Activated CD4-positive, alpha-beta memory T cell treated with anti-CD3 and anti-CD28 coated beads for 36 hours (primary cell): ENCODE results near the gene MET. TPM values are rescaled to one million over a fixed set of nuclear protein-coding genes. Genes with fewer than 3 reads are reported as not detected.

Experiments used
- CTCF ChIA-PET: fragments of 350-600 bp; sonication (Branson Sonifier 250); formaldehyde crosslinking; loops from one replicate; lab custom pipeline; 2021; ENCODE audit warnings: antibody characterized with exemption, inconsistent platforms; lab: Charles Lee
- POLR2A ChIA-PET: fragments of 350-600 bp; sonication (Branson Sonifier 250); formaldehyde crosslinking; loops from one replicate; lab custom pipeline; 2021; ENCODE audit warnings: antibody characterized with exemption; lab: Charles Lee
- DNase-seq: peaks from one replicate; pipeline ENCODE4 v3.0.0-alpha.2; 2020
- H3K27ac Mint-ChIP-seq: one replicate; pipeline ENCODE4 v1.8.0; 2021; ENCODE audit warnings: mixed read lengths
- H3K27me3 Mint-ChIP-seq: one replicate; pipeline ENCODE4 v1.8.0; 2021; ENCODE audit warnings: mixed read lengths
- H3K36me3 Mint-ChIP-seq: one replicate; pipeline ENCODE4 v1.8.0; 2021; ENCODE audit warnings: mixed read lengths
- H3K4me1 Mint-ChIP-seq: one replicate; pipeline ENCODE4 v1.8.0; 2021; ENCODE audit warnings: low read depth, mixed read lengths
- H3K4me3 Mint-ChIP-seq: one replicate; pipeline ENCODE4 v1.8.0; 2021; ENCODE audit warnings: mild to moderate bottlenecking, mixed read lengths
- H3K9me3 Mint-ChIP-seq: one replicate; pipeline ENCODE4 v1.8.0; 2021; ENCODE audit warnings: mixed read lengths
- intact Hi-C: fragments of 100-400 bp; cut with micrococcal nuclease; formaldehyde crosslinking; loops from one replicate; pipeline ENCODE4 v1.15.1; 2023
- total RNA-seq, 2 experiments: library from RNA; stranded (reverse); gene quantifications; one replicate each; pipeline ENCODE4 v1.2.3, GENCODE V29; 2021

The MET gene
- total RNA-seq, 2 experiments from 2014 or later: 1.4 to 1.8 TPM

DNA sequence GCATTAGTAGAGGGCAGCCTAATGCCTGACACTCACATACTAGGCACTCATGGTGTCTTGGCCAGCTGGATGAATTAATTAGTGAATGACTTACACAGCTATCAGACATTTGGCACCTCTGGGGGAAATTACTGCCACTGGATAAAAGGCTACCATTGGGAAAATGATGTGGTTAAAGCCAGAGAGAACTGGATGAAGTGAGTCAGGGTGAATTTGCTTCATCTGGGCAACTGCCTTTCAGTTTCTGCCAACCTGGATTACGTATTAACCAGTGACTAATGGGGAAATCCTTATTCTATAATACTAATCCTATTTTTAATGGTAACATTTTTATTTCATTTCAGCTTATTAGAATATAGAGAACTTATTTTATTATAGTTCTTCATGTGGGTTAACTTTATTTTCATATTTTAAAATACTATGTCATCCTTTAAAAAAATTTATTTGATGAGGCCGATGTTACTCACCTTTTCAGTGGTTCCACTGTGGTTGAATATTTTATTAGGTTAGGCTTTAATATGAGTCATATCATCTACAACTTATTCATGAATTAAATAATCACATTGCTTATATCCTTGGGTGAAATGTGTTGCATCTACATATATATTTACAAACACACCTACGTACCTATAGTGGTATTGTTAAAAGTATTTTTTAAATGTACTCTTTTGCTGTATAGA, 104.8 kb downstream of the MET start:
- intact Hi-C loops: no loop called here
- no peaks in the 10 kb centered on the region for H3K9me3 Mint-ChIP-seq
- H3K27ac Mint-ChIP-seq: no peak overlapping the region
- no peak overlapping the region for H3K4me3 Mint-ChIP-seq
- H3K4me1 Mint-ChIP-seq: peaks cover 11% of the 10 kb centered on the region
- no peak for DNase-seq
- POLR2A ChIA-PET: no interaction called here
- peaks cover 23% of the 10 kb centered on the region for H3K27me3 Mint-ChIP-seq
- CTCF ChIA-PET: interaction anchor here (1.2 to 2.2 kb wide), 2 partner anchors 10 to 186 kb away, joined by 4 to 7 read pairs; no protein-coding TSS in a partner anchor
- no peaks in the 10 kb centered on the region for H3K36me3 Mint-ChIP-seq

GRCh38 chr7:116777651-116778281, 105.8 kb downstream of the MET start:
- H3K4me3 Mint-ChIP-seq: no peak overlapping the region
- no peak for DNase-seq
- H3K27ac Mint-ChIP-seq: no peak overlapping the region
- H3K27me3 Mint-ChIP-seq: peaks cover 20% of the 10 kb centered on the region
- no peaks in the 10 kb centered on the region for H3K9me3 Mint-ChIP-seq
- H3K36me3 Mint-ChIP-seq: no peaks in the 10 kb centered on the region
- ChIA-PET CTCF (interaction anchor here (0.7 to 2.2 kb wide), 2 partner anchors 110 to 187 kb away, joined by 3 to 7 read pairs; no protein-coding TSS in a partner anchor), POLR2A (no interaction called here)
- intact Hi-C loops: no loop called here
- H3K4me1 Mint-ChIP-seq: peaks cover 11% of the 10 kb centered on the region

GRCh38 chr7:116779216-116779615, 107.2 kb downstream of the MET start:
- no peak for DNase-seq
- H3K4me1 Mint-ChIP-seq: peaks cover 11% of the 10 kb centered on the region
- POLR2A ChIA-PET: no interaction called here
- H3K9me3 Mint-ChIP-seq: no peaks in the 10 kb centered on the region
- H3K27me3 Mint-ChIP-seq: peaks cover 7% of the 10 kb centered on the region
- H3K4me3 Mint-ChIP-seq: no peak overlapping the region
- no peak overlapping the region for H3K27ac Mint-ChIP-seq
- CTCF ChIA-PET: interaction anchor here (1.1 kb wide), 1 partner anchor 605 kb away, joined by 3 read pairs; no protein-coding TSS in a partner anchor
- intact Hi-C loops: no loop called here
- H3K36me3 Mint-ChIP-seq: no peaks in the 10 kb centered on the region

DNA sequence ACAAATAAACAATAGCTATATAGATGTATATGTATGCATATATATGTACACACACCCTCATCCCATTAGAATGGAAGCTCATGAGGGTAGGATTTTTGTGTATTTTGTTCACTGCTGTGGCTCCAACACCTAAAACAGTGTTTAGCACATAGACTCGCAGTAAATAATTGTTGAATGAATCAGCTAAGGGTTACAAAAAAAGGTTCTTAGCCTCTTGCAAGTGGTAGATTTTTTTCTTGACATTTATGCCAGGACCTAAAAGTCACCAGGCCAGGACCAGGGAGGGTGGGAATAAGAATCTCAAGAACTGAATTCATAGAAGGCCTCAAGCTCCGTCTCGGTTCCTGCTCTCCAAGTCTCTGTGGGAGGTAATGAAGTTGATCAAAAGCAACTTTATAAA, 107.9 kb downstream of the MET start:
- Mint-ChIP-seq H3K27ac (no peak overlapping the region), H3K27me3 (peaks cover 2% of the 10 kb centered on the region), H3K4me1 (peaks cover 11% of the 10 kb centered on the region), H3K36me3 (no peaks in the 10 kb centered on the region), H3K9me3 (no peaks in the 10 kb centered on the region), H3K4me3 (no peak overlapping the region)
- ChIA-PET CTCF (interaction anchor here (0.6 to 1.1 kb wide), 2 partner anchors 196 to 606 kb away, joined by 3 read pairs; no protein-coding TSS in a partner anchor), POLR2A (no interaction called here)
- no peak for DNase-seq
- intact Hi-C loops: loop anchor here (10.0 kb wide), 1 partner anchor 465 kb away; no protein-coding TSS in a partner anchor

- H3K4me3 Mint-ChIP-seq: no peak overlapping the region
- ChIA-PET POLR2A (no interaction called here), CTCF (interaction anchor here (0.6 to 1.1 kb wide), 3 partner anchors 67 to 607 kb away, joined by 3 read pairs; no protein-coding TSS in a partner anchor)
- no peaks in the 10 kb centered on the region for H3K36me3 Mint-ChIP-seq
- DNase-seq: no peak
- no peak overlapping the region for H3K27ac Mint-ChIP-seq
- H3K27me3 Mint-ChIP-seq: no peaks in the 10 kb centered on the region
- intact Hi-C loops: loop anchor here (10.0 kb wide), 1 partner anchor 466 kb away; no protein-coding TSS in a partner anchor
- peaks cover 11% of the 10 kb centered on the region for H3K4me1 Mint-ChIP-seq
- no peaks in the 10 kb centered on the region for H3K9me3 Mint-ChIP-seq
These were observed 108.5 kb downstream of the MET start for GRCh38 chr7:116780521-116780920.

- POLR2A ChIA-PET: no interaction called here
- DNase-seq: no peak
- CTCF ChIA-PET: interaction anchor here (0.6 kb wide), 1 partner anchor 66 kb away, joined by 3 read pairs; no protein-coding TSS in a partner anchor
- Mint-ChIP-seq H3K27ac (no peak overlapping the region), H3K9me3 (no peaks in the 10 kb centered on the region), H3K4me1 (peaks cover 11% of the 10 kb centered on the region), H3K36me3 (no peaks in the 10 kb centered on the region), H3K4me3 (no peak overlapping the region), H3K27me3 (no peaks in the 10 kb centered on the region)
- intact Hi-C loops: loop anchor here (10.0 kb wide), 1 partner anchor 466 kb away; no protein-coding TSS in a partner anchor
These were observed 109.0 kb downstream of the MET start for GRCh38 chr7:116780966-116781365.

DNA sequence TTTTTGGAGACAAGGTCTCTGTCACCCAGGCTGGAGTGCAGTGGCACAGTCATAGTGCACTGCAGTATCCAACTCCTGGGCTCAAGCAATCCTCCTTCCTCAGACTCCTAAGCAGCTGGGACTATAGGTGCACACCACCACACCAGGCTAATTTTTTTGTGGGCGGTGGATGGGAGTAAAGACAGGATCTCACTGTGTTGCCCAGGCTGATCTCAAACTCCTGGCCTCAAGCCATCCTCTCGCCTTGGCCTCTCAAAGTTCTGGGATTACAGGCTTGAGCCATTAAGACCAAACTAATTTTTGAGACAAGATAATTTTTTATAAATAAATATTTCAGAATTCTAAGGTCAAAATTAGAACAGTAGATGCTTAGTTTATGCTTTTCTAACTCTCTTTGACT, 109.6 kb downstream of the MET start:
- no peak overlapping the region for H3K27ac Mint-ChIP-seq
- no peak overlapping the region for H3K4me3 Mint-ChIP-seq
- no peaks in the 10 kb centered on the region for H3K9me3 Mint-ChIP-seq
- no peaks in the 10 kb centered on the region for H3K27me3 Mint-ChIP-seq
- H3K4me1 Mint-ChIP-seq: peaks cover 5% of the 10 kb centered on the region
- POLR2A ChIA-PET: no interaction called here
- H3K36me3 Mint-ChIP-seq: no peaks in the 10 kb centered on the region
- no peak for DNase-seq
- intact Hi-C loops: loop anchor here (10.0 kb wide), 1 partner anchor 467 kb away; no protein-coding TSS in a partner anchor
- CTCF ChIA-PET: no interaction called here

- intact Hi-C loops: loop anchor here (10.0 kb wide), 1 partner anchor 467 kb away; no protein-coding TSS in a partner anchor
- H3K36me3 Mint-ChIP-seq: no peaks in the 10 kb centered on the region
- ChIA-PET POLR2A (no interaction called here), CTCF (no interaction called here)
- H3K4me1 Mint-ChIP-seq: peaks cover 4% of the 10 kb centered on the region
- H3K4me3 Mint-ChIP-seq: no peak overlapping the region
- H3K27me3 Mint-ChIP-seq: no peaks in the 10 kb centered on the region
- no peak for DNase-seq
- no peak overlapping the region for H3K27ac Mint-ChIP-seq
- H3K9me3 Mint-ChIP-seq: no peaks in the 10 kb centered on the region
These were observed 110.2 kb downstream of the MET start for GRCh38 chr7:116782177-116782711.

- Mint-ChIP-seq H3K27me3 (no peaks in the 10 kb centered on the region), H3K27ac (no peak overlapping the region), H3K36me3 (no peaks in the 10 kb centered on the region), H3K4me1 (no peaks in the 10 kb centered on the region), H3K9me3 (no peaks in the 10 kb centered on the region), H3K4me3 (no peak overlapping the region)
- ChIA-PET POLR2A (no interaction called here), CTCF (interaction anchor here (1.6 kb wide), 1 partner anchor 193 kb away, joined by 3 read pairs; no protein-coding TSS in a partner anchor)
- DNase-seq: no peak
- intact Hi-C loops: loop anchor here (10.0 kb wide), 1 partner anchor 469 kb away; no protein-coding TSS in a partner anchor
These were observed 111.8 kb downstream of the MET start for GRCh38 chr7:116783666-116784318.

DNA sequence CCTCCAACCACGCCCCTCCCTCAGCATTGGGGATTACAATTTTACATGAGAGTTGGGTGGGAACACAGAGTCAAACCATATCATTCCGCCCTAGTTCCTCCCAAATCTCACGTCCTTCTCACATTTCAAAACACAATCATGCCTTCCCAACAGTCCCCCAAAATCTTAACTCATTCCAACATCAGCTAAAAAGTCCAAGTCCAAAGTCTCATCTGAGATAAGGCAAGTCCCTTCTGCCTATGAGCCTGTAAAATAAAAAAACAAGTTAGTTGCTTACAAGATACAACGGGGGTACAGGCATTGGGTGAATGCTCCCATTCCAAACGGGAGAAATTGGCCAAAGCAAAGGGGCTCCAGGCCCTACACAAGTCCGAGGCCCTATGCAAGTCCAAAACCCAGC, 112.7 kb downstream of the MET start:
- CTCF ChIA-PET: interaction anchor here (2.9 kb wide), 1 partner anchor 193 kb away, joined by 19 read pairs; no protein-coding TSS in a partner anchor
- DNase-seq: no peak
- Mint-ChIP-seq H3K27me3 (no peaks in the 10 kb centered on the region), H3K9me3 (no peaks in the 10 kb centered on the region), H3K4me3 (no peak overlapping the region), H3K4me1 (no peaks in the 10 kb centered on the region), H3K36me3 (no peaks in the 10 kb centered on the region), H3K27ac (no peak overlapping the region)
- intact Hi-C loops: loop anchor here (5.0 to 10.0 kb wide), 2 partner anchors 470 to 527 kb away; no protein-coding TSS in a partner anchor
- POLR2A ChIA-PET: no interaction called here

- Mint-ChIP-seq H3K27ac (no peak overlapping the region), H3K27me3 (no peaks in the 10 kb centered on the region), H3K9me3 (no peaks in the 10 kb centered on the region), H3K4me1 (no peaks in the 10 kb centered on the region), H3K36me3 (no peaks in the 10 kb centered on the region), H3K4me3 (no peak overlapping the region)
- ChIA-PET POLR2A (no interaction called here), CTCF (interaction anchor here (0.9 to 2.9 kb wide), 3 partner anchors 192 to 527 kb away, joined by 3 to 19 read pairs (median 9); no protein-coding TSS in a partner anchor)
- intact Hi-C loops: loop anchor here (1.0 to 10.0 kb wide), 4 partner anchors 114 to 529 kb away; partner anchors contain the start of gene MET
- no peak for DNase-seq
These were observed 113.8 kb downstream of the MET start for GRCh38 chr7:116785843-116786242.
